Smooth muscle cell (in vitro differentiated cells): ENCODE results near the gene SERP1. TPM values are rescaled to one million over a fixed set of nuclear protein-coding genes. Genes with fewer than 3 reads are reported as not detected.

Experiments used
- DNase-seq: peaks from one replicate; lab custom pipeline; 2025; ENCODE audit not compliant: unreplicated experiment; lab: John Stamatoyannopoulos, UW
- H2AFZ ChIP-seq: fragments of 200-600 bp; sonication (generic); 2 replicates; pipeline ENCODE4 v1.6.0; 2016; ENCODE audit warnings: antibody characterized with exemption, low read depth, mild to moderate bottlenecking
- H3F3A ChIP-seq: fragments of 200-600 bp; sonication (generic); 2 replicates; pipeline ENCODE4 v1.6.0; 2017; ENCODE audit warnings: antibody characterized with exemption, low read depth
- H3K27ac ChIP-seq: fragments of 200-600 bp; sonication (generic); 2 replicates; pipeline ENCODE4 v1.5.1; 2016; ENCODE audit warnings: low read depth, mild to moderate bottlenecking
- H3K27me3 ChIP-seq: fragments of 200-600 bp; sonication (generic); 2 replicates; pipeline ENCODE4 v1.6.1; 2016; ENCODE audit warnings: low read depth, mild to moderate bottlenecking
- H3K36me3 ChIP-seq: fragments of 200-600 bp; sonication (generic); 2 replicates; pipeline ENCODE4 v1.5.1; 2016; ENCODE audit warnings: low read depth
- H3K4me1 ChIP-seq: fragments of 200-600 bp; sonication (generic); 2 replicates; pipeline ENCODE4 v1.5.1; 2016; ENCODE audit warnings: low read depth
- H3K4me2 ChIP-seq: fragments of 200-600 bp; sonication (generic); 2 replicates; pipeline ENCODE4 v1.6.0; 2016; ENCODE audit warnings: mild to moderate bottlenecking
- H3K4me3 ChIP-seq: fragments of 200-600 bp; sonication (generic); 2 replicates; pipeline ENCODE4 v1.5.1; 2016; ENCODE audit warnings: mild to moderate bottlenecking
- H3K79me2 ChIP-seq: fragments of 200-600 bp; sonication (generic); 2 replicates; pipeline ENCODE4 v1.6.0; 2016; ENCODE audit warnings: low read depth, mild to moderate bottlenecking
- H3K9ac ChIP-seq: fragments of 200-600 bp; sonication (generic); 2 replicates; pipeline ENCODE4 v1.6.0; 2016; ENCODE audit warnings: low read depth
- H3K9me3 ChIP-seq: fragments of 200-600 bp; sonication (generic); replicated peaks from 2 replicates; pipeline ENCODE4 v1.5.1; 2016; ENCODE audit warnings: low read depth
- H4K20me1 ChIP-seq: fragments of 200-600 bp; sonication (generic); 2 replicates; pipeline ENCODE4 v1.6.0; 2016; ENCODE audit warnings: low read depth
- CTCF ChIP-seq: fragments of 200-600 bp; sonication (generic); IDR thresholded peaks from 2 replicates; pipeline ENCODE4 v1.5.1; 2017; ENCODE audit warnings: borderline replicate concordance, mild to moderate bottlenecking, antibody characterized with exemption; ENCODE audit not compliant: insufficient read depth, poor library complexity, severe bottlenecking
- WGBS: methylation state at CpG from one replicate; pipeline ENCODE4 v1.1.7; 2016; ENCODE audit warnings: low lambda C conversion rate; 5-methylcytosine and 5-hydroxymethylcytosine counted together
- polyA plus RNA-seq: library from polyadenylated mRNA; unstranded; fragments of >200 nt; fragmentation: Nextera tagmentation; extraction: Ambion mirVana; gene quantifications from 2 replicates; pipeline ENCODE4 v1.2.1, GENCODE V29; 2016
- total RNA-seq: library from RNA; depleted of rRNA; stranded (reverse); fragments of >200 nt; gene quantifications from 2 replicates; pipeline ENCODE4 v1.2.3, GENCODE V29; 2014

SERP1 gene
- total and polyA plus RNA-seq, 2 experiments from 2014 or later, result 247 to 268 TPM

GRCh38 chr3:150520408-150520807, 25.9 kb downstream of the SERP1 start:
- Histone ChIP-seq H3K9me3 (no peaks in the 10 kb centered on the region), H3K4me3 (no peak overlapping the region), H3K27me3 (no peaks in the 10 kb centered on the region), H3K4me1 (no peaks in the 10 kb centered on the region), H4K20me1 (no peaks in the 10 kb centered on the region), H2AFZ (no peak overlapping the region), H3K79me2 (no peaks in the 10 kb centered on the region), H3K4me2 (no peak overlapping the region), H3K36me3 (no peaks in the 10 kb centered on the region), H3K9ac (no peak overlapping the region), H3K27ac (no peak overlapping the region), H3F3A (no peaks in the 10 kb centered on the region)
- whole genome bisulfite sequencing, result 93% methylated on average over 24 of the region's 24 CpGs
- TF ChIP-seq CTCF, result no peak
- DNase-seq, result no peak

GRCh38 chr3:150519026-150519425, 27.3 kb downstream of the SERP1 start:
- H3K9me3 ChIP-seq, result no peaks in the 10 kb centered on the region

DNA sequence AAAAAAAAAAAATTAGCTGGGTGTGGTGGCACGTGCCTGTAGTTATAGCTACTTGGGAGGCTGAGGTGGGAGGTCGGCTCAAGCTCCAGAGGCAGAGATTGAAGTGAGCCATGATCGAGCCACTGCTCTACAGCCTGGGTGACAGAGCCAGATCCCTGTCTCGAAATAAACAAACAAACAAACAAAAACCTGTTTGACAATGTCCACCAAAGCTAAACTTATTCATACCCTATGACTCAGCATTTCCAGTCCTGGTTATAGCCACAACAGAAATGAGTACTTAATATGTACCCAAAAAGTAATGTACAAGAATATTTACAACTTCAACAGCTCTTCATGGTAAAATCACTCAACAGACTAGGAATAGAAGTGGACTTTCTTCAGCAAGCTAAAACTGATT, 31.1 kb downstream of the SERP1 start:
- no peak for TF ChIP-seq CTCF
- WGBS, result 93% methylated on average over 4 of the region's 4 CpGs
- Histone ChIP-seq H3K27ac (no peak overlapping the region), H3K9ac (no peak overlapping the region), H4K20me1 (no peaks in the 10 kb centered on the region), H3K4me1 (no peaks in the 10 kb centered on the region), H2AFZ (no peak overlapping the region), H3K9me3 (no peaks in the 10 kb centered on the region), H3K4me2 (no peak overlapping the region), H3F3A (no peaks in the 10 kb centered on the region), H3K79me2 (no peaks in the 10 kb centered on the region), H3K4me3 (no peak overlapping the region), H3K27me3 (no peaks in the 10 kb centered on the region), H3K36me3 (no peaks in the 10 kb centered on the region)
- no peak for DNase-seq

More at GRCh38 chr3:150519026-150519425, 27.3 kb downstream of the SERP1 start:
- 86% methylated on average over 3 of the region's 3 CpGs for WGBS
- no peak for TF ChIP-seq CTCF
- Histone ChIP-seq H3K36me3 (no peaks in the 10 kb centered on the region), H3K9ac (peak overlapping the region; percentile 35), H3F3A (no peaks in the 10 kb centered on the region), H3K27me3 (no peaks in the 10 kb centered on the region), H3K27ac (peak overlapping the region; percentile 76), H3K79me2 (no peaks in the 10 kb centered on the region), H2AFZ (no peak overlapping the region), H4K20me1 (no peaks in the 10 kb centered on the region), H3K4me1 (no peaks in the 10 kb centered on the region), H3K4me3 (no peak overlapping the region), H3K4me2 (no peak overlapping the region)
- DNase-seq, result no peak

DNA sequence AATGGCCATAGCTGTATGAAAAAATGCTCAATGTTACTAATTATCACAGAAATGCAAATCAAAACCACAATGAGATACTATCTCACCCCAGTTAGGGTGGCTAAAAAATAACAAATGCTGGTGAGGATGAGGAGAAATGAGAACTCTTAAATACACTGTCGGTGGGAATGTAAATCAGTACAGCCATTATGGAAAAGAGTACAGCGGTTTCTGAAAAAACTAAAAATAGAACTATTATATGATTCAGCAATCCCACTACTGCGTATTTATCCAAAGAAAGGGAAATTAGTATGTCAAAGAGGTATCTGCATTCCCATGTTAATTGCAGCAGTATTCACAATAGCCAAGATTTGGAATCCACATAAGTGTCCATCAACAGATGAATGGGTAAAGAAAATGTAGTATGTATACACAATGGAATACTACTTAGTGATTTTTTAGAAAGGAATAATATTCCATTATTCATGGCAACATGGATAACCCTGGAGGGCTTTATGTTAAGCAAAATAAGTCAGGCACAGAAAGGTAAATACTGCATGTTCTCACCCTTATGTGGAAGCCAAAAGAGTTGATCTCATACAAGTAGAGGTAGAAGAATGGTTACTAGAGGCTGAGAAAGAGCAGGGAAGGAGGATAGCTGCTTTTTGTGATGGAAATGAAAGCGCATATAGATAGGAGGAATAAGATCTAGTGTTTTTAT, 35.0 kb downstream of the SERP1 start:
- H3K4me2 ChIP-seq, result no peak overlapping the region

More for the DNA sequence above, 35.0 kb downstream of the SERP1 start:
- Histone ChIP-seq H3K9me3 (no peaks in the 10 kb centered on the region), H3K27me3 (no peaks in the 10 kb centered on the region), H3K27ac (no peak overlapping the region), H4K20me1 (no peaks in the 10 kb centered on the region), H3K4me3 (no peak overlapping the region), H3K9ac (no peak overlapping the region), H3K79me2 (no peaks in the 10 kb centered on the region), H2AFZ (no peak overlapping the region), H3F3A (no peaks in the 10 kb centered on the region), H3K4me1 (no peaks in the 10 kb centered on the region), H3K36me3 (no peaks in the 10 kb centered on the region)
- DNase-seq, result no peak
- TF ChIP-seq CTCF, result no peak
- 67% methylated on average over 4 of the region's 4 CpGs for WGBS
